ENCODE data around the gene DHRS7C.
A peak's percentile ranks its signal among the peaks of the same experiment; 100 is the strongest.

The DHRS7C gene

GRCh38 chr17:9767432-9767991 lies 23.9 kb downstream of the DHRS7C start:
- no peak for DNase-seq (ENCODE audit: low read depth)
- no peak for TF ChIP-seq CTCF (IDR thresholded peaks at IDR 0.05; ENCODE audit: control insufficient read depth, extremely low read depth, insufficient read depth)
- H3K4me3 ChIP-seq (ENCODE audit: low read depth, low read length) = no peak overlapping the region

GRCh38 chr17:9766970-9767369 lies 24.4 kb downstream of the DHRS7C start:
- no peak overlapping the region for H3K4me3 ChIP-seq (ENCODE audit: low read depth, low read length)
- no peak for DNase-seq (ENCODE audit: low read depth)
- TF ChIP-seq CTCF (IDR thresholded peaks at IDR 0.05; ENCODE audit: control insufficient read depth, extremely low read depth, insufficient read depth) = no peak

GRCh38 chr17:9765322-9765721 lies 26.1 kb downstream of the DHRS7C start:
- TF ChIP-seq CTCF (IDR thresholded peaks at IDR 0.05; ENCODE audit: control insufficient read depth, extremely low read depth, insufficient read depth) = no peak
- no peak for DNase-seq (ENCODE audit: low read depth)
- H3K4me3 ChIP-seq (ENCODE audit: low read depth, low read length) = no peak overlapping the region

GRCh38 chr17:9763643-9764042 lies 27.7 kb downstream of the DHRS7C start:
- TF ChIP-seq CTCF (IDR thresholded peaks at IDR 0.05; ENCODE audit: control insufficient read depth, extremely low read depth, insufficient read depth) = no peak
- no peak overlapping the region for H3K4me3 ChIP-seq (ENCODE audit: low read depth, low read length)
- no peak for DNase-seq (ENCODE audit: low read depth)

- TF ChIP-seq CTCF (IDR thresholded peaks at IDR 0.05; ENCODE audit: control insufficient read depth, extremely low read depth, insufficient read depth) = no peak
Measured at GRCh38 chr17:9760266-9760665, 31.1 kb downstream of the DHRS7C start.

GRCh38 chr17:9755083-9755482 lies 36.3 kb downstream of the DHRS7C start:
- no peak overlapping the region for H3K4me3 ChIP-seq (ENCODE audit: low read depth, low read length)
- peak; percentile 6 for DNase-seq (ENCODE audit: low read depth)
- TF ChIP-seq CTCF (IDR thresholded peaks at IDR 0.05; ENCODE audit: control insufficient read depth, extremely low read depth, insufficient read depth) = no peak

More at GRCh38 chr17:9760266-9760665, 31.1 kb downstream of the DHRS7C start:
- no peak for DNase-seq (ENCODE audit: low read depth)
- no peak overlapping the region for H3K4me3 ChIP-seq (ENCODE audit: low read depth, low read length)

- no peak overlapping the region for H3K4me3 ChIP-seq (ENCODE audit: low read depth, low read length)
- TF ChIP-seq CTCF (IDR thresholded peaks at IDR 0.05; ENCODE audit: control insufficient read depth, extremely low read depth, insufficient read depth) = no peak
- no peak for DNase-seq (ENCODE audit: low read depth)
Measured at GRCh38 chr17:9750524-9750923, 40.9 kb downstream of the DHRS7C start.

All from LNCaP clone FGC (cell line).